ENCODE data around the gene OR1J1. TPM values are rescaled to one million over a fixed set of nuclear protein-coding genes. Genes with fewer than 3 reads are reported as not detected.

OR1J1 gene
- total and polyA plus RNA-seq, 2 of the 8 experiments (the other 6 are each of a cell fraction or from before 2014, with no cell fraction given), result not detected

- no peak within 1 kb of the TSS for H2AK5ac ChIP-seq (ENCODE audit: low read depth, low read length)
- no peak within 1 kb of the TSS for H3K56ac ChIP-seq (replicated peaks; ENCODE audit: insufficient read length, low read depth, low read length)
- H3K4me1 ChIP-seq (replicated peaks in 1 of 4; ENCODE audit: control insufficient read depth in 3 of 4, insufficient read depth in 4 of 4, low read length in 3 of 4), result no peaks in the 10 kb centered on the region
- H2BK20ac ChIP-seq (ENCODE audit: low read length), result no peak within 1 kb of the TSS
- H3K23me2 ChIP-seq (ENCODE audit: low read depth, low read length), result no peaks in the 10 kb centered on the region; the same call in 1 of the 2 replicates
- H4K20me1 ChIP-seq (replicated peaks in 1 of 2; ENCODE audit: control insufficient read depth in 1 of 2, insufficient read depth in 2 of 2, low read length in 2 of 2), result no peaks in the 10 kb centered on the region
- no peak within 1 kb of the TSS for H3K4ac ChIP-seq (replicated peaks; ENCODE audit: insufficient read length, low read depth, low read length)
- no peak within 1 kb of the TSS for H2BK5ac ChIP-seq (ENCODE audit: low read depth, low read length)
- H3K14ac ChIP-seq (ENCODE audit: insufficient read length), result no peak within 1 kb of the TSS
- H2BK120ac ChIP-seq (replicated peaks; ENCODE audit: low read depth, low read length), result no peak within 1 kb of the TSS
- H3K27ac ChIP-seq (ENCODE audit: low read depth, low read length), result no peak within 1 kb of the TSS
- no peaks in the 10 kb centered on the region for H3K27me3 ChIP-seq (replicated peaks in 1 of 4; ENCODE audit: control insufficient read depth in 3 of 4, extremely low read depth in 1 of 4, insufficient read depth in 3 of 4, low read length in 3 of 4)
- H3K9ac ChIP-seq (replicated peaks in 1 of 4; ENCODE audit: extremely low read depth in 1 of 4, low read depth in 3 of 4, low read length in 3 of 4), result no peak within 1 kb of the TSS
- ChIA-PET POLR2A (ENCODE audit: partially characterized antibody) (no interaction called here), CTCF (ENCODE audit: partially characterized antibody) (no interaction called here)
- no peak within 1 kb of the TSS for H3K4me3 ChIP-seq (ENCODE audit: extremely low read depth in 1 of 4, insufficient read depth in 2 of 4, low read depth in 3 of 4, low read length in 4 of 4)
- FAIRE-seq (no peak), DNase-seq (ENCODE audit: low read depth in 1 of 2, low spot score in 2 of 2) (no peak)
- no peak within 1 kb of the TSS for H3K4me2 ChIP-seq (ENCODE audit: insufficient read depth in 1 of 2, low read depth in 2 of 2, low read length in 2 of 2)
- no peak within 1 kb of the TSS for H4K8ac ChIP-seq (ENCODE audit: extremely low read depth, insufficient read depth, low read length)
- H3K79me2 ChIP-seq (ENCODE audit: control insufficient read depth in 1 of 2, insufficient read depth in 2 of 2, low read length in 2 of 2), result no peaks in the 10 kb centered on the region
- H3K79me1 ChIP-seq (ENCODE audit: low read depth, low read length), result no peaks in the 10 kb centered on the region
- H2AFZ ChIP-seq (ENCODE audit: low read length), result no peak within 1 kb of the TSS
- H2BK12ac ChIP-seq (ENCODE audit: low read depth, low read length), result no peak within 1 kb of the TSS
- no peak within 1 kb of the TSS for H4K91ac ChIP-seq (replicated peaks; ENCODE audit: insufficient read length, low read length)
- H3K23ac ChIP-seq (ENCODE audit: insufficient read length), result no peak within 1 kb of the TSS
- H2BK15ac ChIP-seq (ENCODE audit: low read length), result no peak within 1 kb of the TSS
- no peak within 1 kb of the TSS for H3K18ac ChIP-seq (ENCODE audit: extremely low read depth, low read length)
- H3K9me3 ChIP-seq (ENCODE audit: insufficient read depth in 2 of 2, low read depth in 1 of 2, low read length in 1 of 2), result peaks cover 72 to 75% of the 10 kb centered on the region in 2 experiments
- WGBS, 2 experiments (ENCODE audit: extremely low coverage in 1 of 2, insufficient coverage in 1 of 2, insufficient read length in 1 of 2, insufficient replicate concordance in 2 of 2, low coverage in 1 of 2, low lambda C conversion rate in 2 of 2, missing lambda C conversion rate in 1 of 2), result 88% methylated on average over 3 of the region's 3 CpGs; no CpG with 5 or more reads in 1 of the 2 experiments
- no peaks in the 10 kb centered on the region; a peak in 1 of 8 replicates for H3K36me3 ChIP-seq (ENCODE audit: control insufficient read depth in 2 of 4, insufficient read depth in 4 of 4, low read length in 3 of 4)
- no peak for TF ChIP-seq CHD2 (IDR thresholded peaks at IDR 0.05; ENCODE audit: low read length)
- no peak for TF ChIP-seq RXRA (IDR thresholded peaks at IDR 0.05; ENCODE audit: insufficient read depth, low read depth, low read length)
- no peak for TF ChIP-seq CBX8 (IDR thresholded peaks at IDR 0.05; ENCODE audit: borderline replicate concordance, low read depth, low read length)
- TF ChIP-seq KDM4A (IDR thresholded peaks at IDR 0.05; ENCODE audit: low read depth, low read length, severe bottlenecking), result no peak
- TF ChIP-seq SIRT6 (IDR thresholded peaks at IDR 0.05; ENCODE audit: low read length), result no peak
- TF ChIP-seq USF2 (IDR thresholded peaks at IDR 0.05; ENCODE audit: low read length), result no peak
- no peak for TF ChIP-seq ATF2 (IDR thresholded peaks at IDR 0.05; ENCODE audit: low read length)
- no peak for TF ChIP-seq POU5F1 (IDR thresholded peaks at IDR 0.05; ENCODE audit: low read depth, low read length)
- no peak within 1 kb of the TSS for H4K5ac ChIP-seq (ENCODE audit: insufficient read length, low read depth, low read length)
These were observed 49.5 kb upstream of the OR1J1 start, which contains the start of gene OR1N1 for GRCh38 chr9:122527193-122527592. Gene OR1N1 (minus strand): TSS chr9:122527293. CDS start chr9:122527293, 0 bp downstream.
